HepG2 (cell line): Measurements from ENCODE around the gene ECE2. TPM values are rescaled to one million over a fixed set of nuclear protein-coding genes. Genes with fewer than 3 reads are reported as not detected.
A peak's percentile ranks its signal among the peaks of the same experiment; 100 is the strongest.

Source experiments
- GPN1 ChIP-seq: sonication (generic); formaldehyde crosslinking; IDR thresholded peaks from 2 replicates; pipeline ENCODE4 v1.5.1; 2020; ENCODE audit warnings: missing genetic modification reagents, borderline replicate concordance
- HOXD1 ChIP-seq: sonication (generic); formaldehyde crosslinking; IDR thresholded peaks from 2 replicates; pipeline ENCODE4 v1.5.0; 2020; ENCODE audit warnings: missing genetic modification reagents
- MED1 ChIP-seq: sonication (generic); formaldehyde crosslinking; IDR thresholded peaks from 2 replicates; pipeline ENCODE4 v1.4.0; 2020; ENCODE audit warnings: missing genetic modification reagents
- MTA1 ChIP-seq: sonication (generic); formaldehyde crosslinking; IDR thresholded peaks from 2 replicates; pipeline ENCODE4 v1.4.0; 2020; ENCODE audit warnings: missing genetic modification reagents, mild to moderate bottlenecking, borderline replicate concordance
- NFE2L2 ChIP-seq: fragments of 150-350 bp; IDR thresholded peaks from 2 replicates; pipeline ENCODE4 v1.6.1; 2014; ENCODE audit warnings: low read length
- SIN3A ChIP-seq: IDR thresholded peaks from 2 replicates; pipeline ENCODE4 v1.6.1; 2011; ENCODE audit warnings: low read depth, mild to moderate bottlenecking, control low read depth, low read length, borderline replicate concordance
- THYN1 ChIP-seq: sonication (generic); formaldehyde crosslinking; IDR thresholded peaks from 2 replicates; pipeline ENCODE4 v1.8.1; 2023; ENCODE audit warnings: low read depth, mild to moderate bottlenecking, moderate library complexity, missing genetic modification reagents, borderline replicate concordance
- ZMYM3 ChIP-seq: sonication (generic); formaldehyde crosslinking; IDR thresholded peaks from 2 replicates; pipeline ENCODE4 v1.5.1; 2020; ENCODE audit warnings: mild to moderate bottlenecking, missing genetic modification reagents
- ZNF138 ChIP-seq: sonication (generic); formaldehyde crosslinking; IDR thresholded peaks from 2 replicates; pipeline ENCODE4 v1.5.0; 2020; ENCODE audit warnings: mild to moderate bottlenecking, low read depth, missing genetic modification reagents
- ZNF275 ChIP-seq: sonication (generic); formaldehyde crosslinking; IDR thresholded peaks from 2 replicates; pipeline ENCODE4 v1.8.0; 2022; ENCODE audit warnings: missing genetic modification reagents, mild to moderate bottlenecking, inconsistent platforms, borderline replicate concordance
- polyA plus RNA-seq, 8 experiments: library from polyadenylated mRNA; depleted of rRNA in 3 of 8; stranded (reverse) in 7 of 8; unstranded in 1 of 8; fragments of >200 nt; fragmentation: Illumina TruSeq in 4 of 8; extraction: Trizol in 4 of 8; gene quantifications; 2 replicates each; pipeline versions ENCODE4 v1.2.1 to v1.2.3, GENCODE V29; 2011 to 2016; ENCODE audit warnings: low read depth in 4 of 8, missing spikeins in 1 of 8, mixed read lengths in 1 of 8; ENCODE audit not compliant: insufficient read depth in 1 of 8
- total RNA-seq, 5 experiments: library from RNA; depleted of rRNA; stranded (reverse); fragments of >200 nt; fragmentation: Illumina TruSeq; extraction: Trizol; gene quantifications; 2 replicates each; pipeline ENCODE4 v1.2.3, GENCODE V29; 2016; ENCODE audit warnings: low read depth in 1 of 5
- TF ChIP-seq, protein P1 (sequence below): sonication (generic); formaldehyde crosslinking; IDR thresholded peaks from 2 replicates; pipeline ENCODE4 v1.4.0; 2020; ENCODE audit warnings: mild to moderate bottlenecking, missing genetic modification reagents
- TF ChIP-seq, protein P2 (sequence below): sonication (generic); formaldehyde crosslinking; IDR thresholded peaks from 2 replicates; pipeline ENCODE4 v1.5.0; 2020; ENCODE audit warnings: mild to moderate bottlenecking, missing genetic modification reagents
- TF ChIP-seq, protein P3 (sequence below): sonication (generic); formaldehyde crosslinking; IDR thresholded peaks from 2 replicates; pipeline ENCODE4 v1.5.1; 2020; ENCODE audit warnings: missing genetic modification reagents, mild to moderate bottlenecking, borderline replicate concordance

The ECE2 gene
- total and polyA plus RNA-seq, 2 of the 13 experiments (the other 11 are each of a cell fraction or from before 2014, with no cell fraction given): not detected

DNA sequence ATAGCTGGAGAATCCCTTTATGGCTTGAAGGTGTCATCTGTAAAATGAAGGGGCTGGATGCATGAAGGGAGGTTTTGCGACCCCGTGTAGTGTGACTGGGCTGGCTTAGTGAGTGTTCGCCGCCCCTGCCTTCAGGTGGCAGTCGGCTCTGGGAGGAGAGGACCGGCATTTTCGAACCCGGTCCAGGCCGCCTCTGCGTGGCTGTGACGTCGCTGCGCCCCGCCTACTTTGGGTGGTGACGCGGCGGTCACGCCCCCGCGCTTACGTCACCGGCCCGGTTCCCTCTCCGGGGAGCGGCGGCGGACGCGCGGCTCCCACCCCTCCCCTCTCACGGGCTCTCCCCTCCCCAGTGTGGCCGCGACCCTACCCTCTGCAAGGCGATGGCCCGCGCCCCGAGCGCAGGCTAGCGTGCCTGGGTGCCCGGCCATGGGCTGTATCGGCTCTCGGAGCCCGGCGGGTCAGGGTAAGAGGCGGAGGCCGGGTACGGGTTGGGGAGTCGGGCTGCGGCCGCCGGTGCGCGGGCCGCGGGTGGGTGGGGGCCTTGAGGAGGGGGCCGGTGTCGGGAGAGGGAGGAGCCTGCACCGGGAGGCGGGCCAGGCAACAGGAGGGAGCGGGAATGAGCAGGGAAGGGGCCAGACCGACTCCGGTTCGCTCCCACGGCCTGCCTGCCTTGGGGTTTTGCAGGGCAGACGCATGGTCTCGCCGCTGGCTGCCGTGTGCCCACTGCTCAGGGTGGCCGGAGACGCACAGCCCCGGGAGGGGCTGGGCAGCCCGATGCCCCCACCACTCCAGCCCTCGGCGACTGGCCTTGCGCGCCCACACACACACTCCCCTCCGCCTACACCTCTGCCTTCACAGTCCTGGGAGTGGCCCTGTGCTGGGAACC lies 60.1 kb downstream of the ECE2 start (continued):
- TF ChIP-seq, protein P1, sequence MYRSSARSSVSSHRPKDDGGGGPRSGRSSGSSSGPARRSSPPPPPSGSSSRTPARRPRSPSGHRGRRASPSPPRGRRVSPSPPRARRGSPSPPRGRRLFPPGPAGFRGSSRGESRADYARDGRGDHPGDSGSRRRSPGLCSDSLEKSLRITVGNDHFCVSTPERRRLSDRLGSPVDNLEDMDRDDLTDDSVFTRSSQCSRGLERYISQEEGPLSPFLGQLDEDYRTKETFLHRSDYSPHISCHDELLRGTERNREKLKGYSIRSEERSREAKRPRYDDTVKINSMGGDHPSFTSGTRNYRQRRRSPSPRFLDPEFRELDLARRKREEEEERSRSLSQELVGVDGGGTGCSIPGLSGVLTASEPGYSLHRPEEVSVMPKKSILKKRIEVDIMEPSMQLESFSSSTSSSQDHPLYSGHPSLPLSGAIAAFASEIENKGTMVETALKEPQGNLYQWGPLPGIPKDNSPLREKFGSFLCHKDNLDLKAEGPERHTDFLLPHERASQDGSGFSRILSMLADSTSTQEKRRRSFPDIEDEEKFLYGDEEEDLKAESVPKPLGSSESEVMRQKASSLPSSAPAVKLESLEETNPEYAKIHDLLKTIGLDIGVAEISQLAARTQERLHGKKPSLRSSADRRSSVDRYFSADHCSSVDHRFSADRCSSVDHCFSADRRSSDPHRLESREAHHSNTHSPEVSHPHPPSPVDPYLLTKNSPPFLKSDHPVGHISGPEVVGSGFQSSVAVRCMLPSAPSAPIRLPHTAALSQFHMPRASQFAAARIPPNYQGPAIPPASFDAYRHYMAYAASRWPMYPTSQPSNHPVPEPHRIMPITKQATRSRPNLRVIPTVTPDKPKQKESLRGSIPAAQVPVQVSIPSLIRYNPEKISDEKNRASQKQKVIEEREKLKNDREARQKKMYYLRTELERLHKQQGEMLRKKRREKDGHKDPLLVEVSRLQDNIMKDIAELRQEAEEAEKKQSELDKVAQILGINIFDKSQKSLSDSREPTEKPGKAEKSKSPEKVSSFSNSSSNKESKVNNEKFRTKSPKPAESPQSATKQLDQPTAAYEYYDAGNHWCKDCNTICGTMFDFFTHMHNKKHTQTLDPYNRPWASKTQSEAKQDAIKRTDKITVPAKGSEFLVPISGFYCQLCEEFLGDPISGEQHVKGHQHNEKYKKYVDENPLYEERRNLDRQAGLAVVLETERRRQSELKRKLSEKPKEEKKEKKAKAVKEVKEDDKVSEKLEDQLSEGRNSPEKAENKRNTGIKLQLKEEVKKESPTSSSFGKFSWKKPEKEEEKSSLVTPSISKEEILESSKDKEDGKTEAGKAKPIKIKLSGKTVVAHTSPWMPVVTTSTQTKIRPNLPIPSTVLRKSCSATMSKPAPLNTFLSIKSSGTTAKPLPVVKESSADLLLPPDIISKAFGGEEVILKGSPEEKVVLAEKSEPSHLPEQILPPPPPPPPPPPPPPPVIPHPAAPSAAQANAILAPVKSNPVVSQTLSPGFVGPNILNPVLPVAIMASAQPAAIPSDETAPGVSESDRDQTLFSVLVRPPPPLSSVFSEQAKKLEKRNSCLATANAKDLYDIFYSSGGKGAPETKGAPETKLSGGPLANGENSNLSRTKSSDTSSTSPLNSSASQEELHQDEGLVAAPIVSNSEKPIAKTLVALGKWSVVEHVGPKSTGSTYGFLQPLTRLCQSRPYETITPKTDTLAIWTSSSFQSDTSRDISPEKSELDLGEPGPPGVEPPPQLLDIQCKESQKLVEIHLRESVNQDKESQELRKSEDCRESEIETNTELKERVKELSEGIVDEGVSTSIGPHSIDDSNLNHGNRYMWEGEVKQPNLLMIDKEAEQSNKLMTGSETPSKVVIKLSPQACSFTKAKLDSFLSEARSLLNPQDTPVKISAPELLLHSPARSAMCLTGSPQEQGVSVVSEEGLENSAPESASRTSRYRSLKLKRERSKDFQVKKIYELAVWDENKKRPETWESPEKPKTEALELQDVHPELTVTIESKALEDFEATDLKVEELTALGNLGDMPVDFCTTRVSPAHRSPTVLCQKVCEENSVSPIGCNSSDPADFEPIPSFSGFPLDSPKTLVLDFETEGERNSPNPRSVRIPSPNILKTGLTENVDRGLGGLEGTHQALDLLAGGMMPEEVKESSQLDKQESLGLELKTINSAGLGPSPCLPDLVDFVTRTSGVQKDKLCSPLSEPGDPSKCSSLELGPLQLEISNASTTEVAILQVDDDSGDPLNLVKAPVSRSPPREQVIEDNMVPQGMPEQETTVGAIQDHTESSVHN (CRISPR knock-in tag): peak; percentile 46
- TF ChIP-seq MTA1 (peak; percentile 37; the same call in 1 of the 2 replicates), ZNF275 (no peak; the same call in 1 of the 2 replicates), GPN1 (no peak), NFE2L2 (no peak), HOXD1 (CRISPR knock-in tag) (no peak), SIN3A (0 out of 2 replicates have a peak, but pooled peaks have one; percentile 57), ZMYM3 (CRISPR knock-in tag) (peak; percentile 4; the same call in 1 of the 2 replicates), MED1 (CRISPR knock-in tag) (peak; percentile 10; the same call in 1 of the 2 replicates), THYN1 (peak; percentile 19; the same call in 1 of the 2 replicates), ZNF138 (CRISPR knock-in tag) (0 out of 2 replicates have a peak, but pooled peaks have one; percentile 77)
- TF ChIP-seq, protein P2, sequence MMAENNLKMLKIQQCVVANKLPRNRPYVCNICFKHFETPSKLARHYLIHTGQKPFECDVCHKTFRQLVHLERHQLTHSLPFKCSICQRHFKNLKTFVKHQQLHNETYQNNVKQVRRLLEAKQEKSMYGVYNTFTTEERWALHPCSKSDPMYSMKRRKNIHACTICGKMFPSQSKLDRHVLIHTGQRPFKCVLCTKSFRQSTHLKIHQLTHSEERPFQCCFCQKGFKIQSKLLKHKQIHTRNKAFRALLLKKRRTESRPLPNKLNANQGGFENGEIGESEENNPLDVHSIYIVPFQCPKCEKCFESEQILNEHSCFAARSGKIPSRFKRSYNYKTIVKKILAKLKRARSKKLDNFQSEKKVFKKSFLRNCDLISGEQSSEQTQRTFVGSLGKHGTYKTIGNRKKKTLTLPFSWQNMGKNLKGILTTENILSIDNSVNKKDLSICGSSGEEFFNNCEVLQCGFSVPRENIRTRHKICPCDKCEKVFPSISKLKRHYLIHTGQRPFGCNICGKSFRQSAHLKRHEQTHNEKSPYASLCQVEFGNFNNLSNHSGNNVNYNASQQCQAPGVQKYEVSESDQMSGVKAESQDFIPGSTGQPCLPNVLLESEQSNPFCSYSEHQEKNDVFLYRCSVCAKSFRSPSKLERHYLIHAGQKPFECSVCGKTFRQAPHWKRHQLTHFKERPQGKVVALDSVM (CRISPR knock-in tag): no peak
- TF ChIP-seq, protein P3, sequence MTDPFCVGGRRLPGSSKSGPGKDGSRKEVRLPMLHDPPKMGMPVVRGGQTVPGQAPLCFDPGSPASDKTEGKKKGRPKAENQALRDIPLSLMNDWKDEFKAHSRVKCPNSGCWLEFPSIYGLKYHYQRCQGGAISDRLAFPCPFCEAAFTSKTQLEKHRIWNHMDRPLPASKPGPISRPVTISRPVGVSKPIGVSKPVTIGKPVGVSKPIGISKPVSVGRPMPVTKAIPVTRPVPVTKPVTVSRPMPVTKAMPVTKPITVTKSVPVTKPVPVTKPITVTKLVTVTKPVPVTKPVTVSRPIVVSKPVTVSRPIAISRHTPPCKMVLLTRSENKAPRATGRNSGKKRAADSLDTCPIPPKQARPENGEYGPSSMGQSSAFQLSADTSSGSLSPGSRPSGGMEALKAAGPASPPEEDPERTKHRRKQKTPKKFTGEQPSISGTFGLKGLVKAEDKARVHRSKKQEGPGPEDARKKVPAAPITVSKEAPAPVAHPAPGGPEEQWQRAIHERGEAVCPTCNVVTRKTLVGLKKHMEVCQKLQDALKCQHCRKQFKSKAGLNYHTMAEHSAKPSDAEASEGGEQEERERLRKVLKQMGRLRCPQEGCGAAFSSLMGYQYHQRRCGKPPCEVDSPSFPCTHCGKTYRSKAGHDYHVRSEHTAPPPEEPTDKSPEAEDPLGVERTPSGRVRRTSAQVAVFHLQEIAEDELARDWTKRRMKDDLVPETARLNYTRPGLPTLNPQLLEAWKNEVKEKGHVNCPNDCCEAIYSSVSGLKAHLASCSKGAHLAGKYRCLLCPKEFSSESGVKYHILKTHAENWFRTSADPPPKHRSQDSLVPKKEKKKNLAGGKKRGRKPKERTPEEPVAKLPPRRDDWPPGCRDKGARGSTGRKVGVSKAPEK: no peak
